Activated CD8-positive, alpha-beta memory T cell treated with anti-CD3 and anti-CD28 coated beads, Interleukin-2, amount 50 U/mL, for 1 hour (primary cell): ENCODE data around the gene OR2T35.

Experiments used
- DNase-seq: peaks from one replicate; pipeline ENCODE4 v3.0.0-alpha.2; 2020; ENCODE audit errors: extremely low read depth

OR2T35 gene

GRCh38 chr1:248625971-248626370 is 19.1 kb downstream of the OR2T35 start:
- DNase-seq, result no peak

- DNase-seq, result no peak
Measured at GRCh38 chr1:248625166-248625565, 19.9 kb downstream of the OR2T35 start.

GRCh38 chr1:248622570-248623001 is 22.5 kb downstream of the OR2T35 start:
- DNase-seq, result no peak

- no peak for DNase-seq
Measured at GRCh38 chr1:248621770-248622169, 23.3 kb downstream of the OR2T35 start.

GRCh38 chr1:248618878-248619277 is 26.2 kb downstream of the OR2T35 start:
- DNase-seq, result no peak

- DNase-seq, result no peak
Measured at GRCh38 chr1:248618119-248618518, 27.0 kb downstream of the OR2T35 start.

DNA sequence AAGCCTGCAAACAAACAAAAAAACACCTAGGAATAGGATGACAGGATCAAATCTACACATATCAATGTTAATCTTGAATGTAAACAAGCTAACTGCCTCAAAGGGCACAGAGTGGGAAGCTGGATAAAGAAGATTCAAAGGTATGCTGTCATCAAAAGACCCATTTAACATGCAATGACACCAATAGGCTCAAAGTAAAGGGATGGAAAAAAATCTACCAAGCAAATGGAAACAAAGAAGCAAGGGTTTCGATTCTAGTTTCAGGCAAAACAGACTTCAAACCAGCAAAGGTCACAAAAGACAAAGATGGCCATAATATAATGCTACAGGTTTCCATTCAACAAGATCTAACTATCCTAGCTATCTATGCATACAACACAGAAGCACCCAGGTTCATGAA is 31.3 kb downstream of the OR2T35 start:
- DNase-seq, result no peak

DNA sequence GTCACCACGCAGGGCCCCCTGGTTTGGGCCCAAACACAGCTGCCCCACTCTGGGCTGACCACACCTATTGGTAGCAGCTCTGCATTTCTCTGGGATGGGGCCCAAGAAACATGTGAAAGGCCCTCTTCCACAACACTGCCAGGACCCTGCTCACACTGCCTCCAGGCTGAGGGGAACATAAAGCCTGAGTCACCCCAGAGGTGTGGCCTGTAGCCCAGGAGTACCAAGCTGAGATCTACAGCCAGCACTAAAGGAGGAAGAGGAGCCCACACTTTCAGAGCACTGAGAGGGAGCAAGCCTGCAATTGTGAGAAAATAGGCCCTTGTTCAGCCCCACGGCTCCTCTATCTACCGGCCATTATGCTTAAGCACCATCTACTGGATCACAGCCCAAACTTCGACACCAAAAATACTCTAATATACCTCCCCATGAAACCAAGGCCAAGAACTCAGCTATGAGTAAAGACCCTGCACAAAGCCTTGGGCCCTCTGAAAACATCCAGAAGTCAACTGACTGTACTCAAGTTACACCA is 33.1 kb downstream of the OR2T35 start:
- no peak for DNase-seq

DNA sequence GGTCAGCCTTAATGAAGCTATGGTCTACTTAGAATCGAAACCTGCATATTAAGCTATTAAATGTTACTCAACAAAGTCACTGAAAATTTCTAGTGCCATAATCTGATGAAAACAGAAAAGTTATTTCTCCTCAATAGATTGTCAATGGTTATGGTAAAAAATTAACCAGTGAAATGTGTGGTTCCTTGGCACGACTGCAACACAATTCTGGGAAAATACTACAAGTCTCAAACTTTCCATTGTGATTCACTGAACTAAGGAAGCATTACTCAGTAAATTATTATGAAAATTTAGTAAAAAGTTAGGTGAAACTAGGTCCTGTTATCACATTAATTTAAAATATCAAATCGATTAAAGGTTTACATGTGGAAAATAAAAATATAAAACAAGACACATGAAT is 34.8 kb downstream of the OR2T35 start:
- no peak for DNase-seq

DNA sequence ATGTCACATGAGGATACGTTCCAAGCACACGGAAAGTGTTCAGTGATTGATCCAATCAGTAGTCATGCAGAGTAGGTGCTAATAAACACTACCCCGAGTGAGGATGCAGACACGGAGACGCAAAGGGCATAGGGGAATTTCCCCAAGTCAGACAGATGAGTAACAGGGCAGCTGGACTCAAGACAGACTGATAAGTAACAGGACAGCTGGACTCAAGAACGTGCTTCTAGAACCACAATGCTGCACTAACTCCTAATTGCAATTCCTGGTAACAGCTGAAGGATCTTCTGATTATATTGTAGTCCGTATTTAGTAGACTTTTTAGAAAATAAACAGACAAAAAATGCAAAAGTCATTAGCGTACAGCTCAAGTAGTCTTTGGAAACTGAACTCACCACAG is 45.7 kb downstream of the OR2T35 start:
- DNase-seq, result no peak

- DNase-seq, result no peak
Measured at GRCh38 chr1:248597589-248597988, 47.5 kb downstream of the OR2T35 start, which contains the start of gene OR2T10. Gene OR2T10 (minus strand): TSS chr1:248597700. CDS start chr1:248593768, 3,932 bp downstream.

DNA sequence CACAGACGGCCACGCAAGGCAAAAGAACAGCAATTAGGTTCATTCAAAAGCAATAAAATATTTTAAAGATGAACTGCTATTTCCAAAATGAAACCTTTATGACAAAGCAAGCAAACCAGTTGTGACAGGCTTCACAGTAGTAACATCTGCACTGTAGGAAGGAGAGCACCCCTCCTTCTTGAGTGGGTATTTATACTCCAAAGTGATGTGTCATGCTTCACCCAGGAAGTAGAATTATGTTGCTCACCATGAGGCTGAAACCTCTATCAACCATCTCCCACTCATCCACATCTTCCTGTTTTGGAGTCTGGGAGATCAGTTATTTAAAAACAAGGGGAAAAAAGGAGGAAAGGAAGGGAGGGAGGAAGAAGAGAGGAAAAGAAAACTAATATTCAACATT is 48.5 kb downstream of the OR2T35 start:
- no peak for DNase-seq

GRCh38 chr1:248593226-248593625 is 51.9 kb downstream of the OR2T35 start:
- DNase-seq, result no peak

DNA sequence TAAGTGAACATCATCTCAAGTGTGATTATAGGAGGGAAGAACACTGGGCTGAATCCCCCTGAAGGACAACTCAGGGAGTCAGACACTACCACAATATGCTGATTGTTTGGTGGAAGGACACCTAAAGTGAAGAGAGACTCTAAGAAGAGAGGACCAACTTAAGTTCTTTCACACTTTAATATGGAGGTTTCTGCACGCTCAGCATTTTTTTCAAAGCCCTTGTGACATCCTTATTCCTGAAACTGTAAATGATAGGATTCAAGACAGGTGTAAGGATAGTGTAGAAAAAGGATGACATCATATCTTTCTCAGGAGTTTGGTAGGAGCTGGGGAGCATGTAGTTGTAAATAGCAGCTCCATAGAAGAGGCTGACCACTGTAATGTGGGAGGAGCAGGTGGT is 52.4 kb downstream of the OR2T35 start:
- DNase-seq, result no peak

DNA sequence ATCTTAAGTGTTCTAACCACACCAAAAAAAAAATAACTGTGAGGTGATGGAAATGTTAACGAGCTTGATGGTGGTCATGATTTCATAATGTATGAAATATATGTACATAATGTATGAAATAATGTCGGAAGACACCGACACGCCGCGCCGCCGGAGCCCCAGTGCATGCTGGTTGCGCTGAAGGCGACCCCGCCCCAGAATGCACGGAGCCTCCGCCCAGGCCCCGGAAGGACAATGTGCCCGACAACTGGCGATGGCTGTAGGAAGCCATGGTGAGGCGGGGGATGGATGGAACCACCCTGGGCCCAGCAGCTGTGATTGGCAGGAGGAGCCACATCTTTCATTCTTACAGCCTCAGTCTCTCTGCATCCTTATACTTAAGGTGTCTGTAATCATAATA is 55.0 kb downstream of the OR2T35 start:
- no peak for DNase-seq

DNA sequence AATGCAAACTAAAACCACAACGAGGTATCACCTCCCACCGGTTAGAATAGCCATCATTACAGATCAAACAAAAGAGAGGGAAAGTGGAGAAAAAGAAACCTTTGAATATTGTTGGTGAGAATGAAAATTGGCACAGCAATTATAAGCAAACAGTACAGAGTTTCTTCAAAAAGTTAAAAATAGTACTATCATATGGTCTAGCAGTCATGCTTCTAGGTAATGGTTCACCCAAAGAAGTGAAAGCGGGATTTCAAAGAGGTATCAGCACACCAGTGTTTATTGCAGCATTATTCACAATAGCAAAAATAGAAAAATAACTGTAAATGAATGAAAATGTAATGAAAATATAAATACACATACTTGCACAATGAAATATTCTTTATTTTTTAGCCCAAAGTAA is 55.7 kb downstream of the OR2T35 start:
- no peak for DNase-seq
